ENCODE results near the gene DPH6. TPM values are rescaled to one million over a fixed set of nuclear protein-coding genes. Genes with fewer than 3 reads are reported as not detected.
"Not testable (repeated sequence)": the region's sequence is repeated elsewhere in the genome, so short reads cannot be mapped to it uniquely, and the experiment has no call there.

Gene DPH6
- polyA plus RNA-seq, 1 experiment, result 9.9 TPM

DNA sequence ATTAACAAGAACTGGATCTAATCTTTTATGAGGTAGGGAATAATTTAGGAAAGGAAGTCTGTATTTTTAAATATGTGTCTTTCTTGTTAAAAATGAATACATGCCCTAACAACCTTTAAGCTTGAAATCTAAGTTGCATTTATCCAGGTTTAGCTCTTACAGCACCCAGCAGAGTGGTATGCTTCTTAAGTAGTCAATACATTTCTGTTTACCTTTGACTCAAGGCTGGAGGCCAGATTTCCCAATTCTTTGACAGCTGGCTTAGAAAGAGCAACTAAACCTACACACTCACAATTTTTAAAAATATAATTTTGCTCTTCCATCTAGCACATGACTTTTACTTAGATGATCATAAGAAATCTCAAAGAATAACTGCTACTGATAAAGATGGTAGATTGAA, 148.9 kb downstream of the DPH6 start:
- Histone ChIP-seq H3K36me3 (ENCODE audit: control insufficient read depth, insufficient read depth, low read length) (no peaks in the 10 kb centered on the region), H3K27me3 (ENCODE audit: control insufficient read depth, insufficient read depth, low read length) (no peaks in the 10 kb centered on the region), H3K4me3 (ENCODE audit: low read depth, low read length) (no peak overlapping the region)
- ChIA-PET POLR2A (no interaction called here), CTCF (no interaction called here)
- TF ChIP-seq, protein P1, sequence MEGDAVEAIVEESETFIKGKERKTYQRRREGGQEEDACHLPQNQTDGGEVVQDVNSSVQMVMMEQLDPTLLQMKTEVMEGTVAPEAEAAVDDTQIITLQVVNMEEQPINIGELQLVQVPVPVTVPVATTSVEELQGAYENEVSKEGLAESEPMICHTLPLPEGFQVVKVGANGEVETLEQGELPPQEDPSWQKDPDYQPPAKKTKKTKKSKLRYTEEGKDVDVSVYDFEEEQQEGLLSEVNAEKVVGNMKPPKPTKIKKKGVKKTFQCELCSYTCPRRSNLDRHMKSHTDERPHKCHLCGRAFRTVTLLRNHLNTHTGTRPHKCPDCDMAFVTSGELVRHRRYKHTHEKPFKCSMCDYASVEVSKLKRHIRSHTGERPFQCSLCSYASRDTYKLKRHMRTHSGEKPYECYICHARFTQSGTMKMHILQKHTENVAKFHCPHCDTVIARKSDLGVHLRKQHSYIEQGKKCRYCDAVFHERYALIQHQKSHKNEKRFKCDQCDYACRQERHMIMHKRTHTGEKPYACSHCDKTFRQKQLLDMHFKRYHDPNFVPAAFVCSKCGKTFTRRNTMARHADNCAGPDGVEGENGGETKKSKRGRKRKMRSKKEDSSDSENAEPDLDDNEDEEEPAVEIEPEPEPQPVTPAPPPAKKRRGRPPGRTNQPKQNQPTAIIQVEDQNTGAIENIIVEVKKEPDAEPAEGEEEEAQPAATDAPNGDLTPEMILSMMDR (IDR thresholded peaks at IDR 0.05; ENCODE audit: insufficient read depth, low read depth, low read length), result no peak
- no peak for DNase-seq (ENCODE audit: low read depth)

DNA sequence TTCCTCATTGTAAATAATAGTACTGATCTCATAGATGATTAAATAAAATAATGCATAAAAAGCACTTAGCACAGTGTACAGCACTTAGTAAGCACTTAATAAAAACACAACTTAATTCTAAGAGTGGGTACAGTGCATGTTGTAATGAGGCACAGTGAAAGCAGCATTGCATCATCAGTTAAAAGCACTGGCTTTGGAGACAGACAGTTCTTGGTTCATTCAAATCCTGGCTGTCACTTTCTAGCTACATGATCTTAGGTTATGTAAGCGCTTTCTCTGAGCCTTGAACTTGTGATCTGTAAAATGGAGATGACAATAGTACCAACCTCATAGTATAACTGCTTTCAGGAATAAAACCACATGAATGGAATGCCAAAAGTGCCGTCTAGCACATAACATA, 151.5 kb downstream of the DPH6 start:
- Histone ChIP-seq H3K27me3 (ENCODE audit: control insufficient read depth, insufficient read depth, low read length) (no peaks in the 10 kb centered on the region), H3K36me3 (ENCODE audit: control insufficient read depth, insufficient read depth, low read length) (no peaks in the 10 kb centered on the region), H3K4me3 (ENCODE audit: low read depth, low read length) (no peak overlapping the region)
- POLR2A ChIA-PET, result no interaction called here
- CTCF ChIA-PET, result interaction anchor here (0.6 kb wide), 1 partner anchor 10 kb away, joined by 3 read pairs; no protein-coding TSS in a partner anchor
- no peak for DNase-seq (ENCODE audit: low read depth)
- TF ChIP-seq, protein P1 (IDR thresholded peaks at IDR 0.05; ENCODE audit: insufficient read depth, low read depth, low read length), result no peak

DNA sequence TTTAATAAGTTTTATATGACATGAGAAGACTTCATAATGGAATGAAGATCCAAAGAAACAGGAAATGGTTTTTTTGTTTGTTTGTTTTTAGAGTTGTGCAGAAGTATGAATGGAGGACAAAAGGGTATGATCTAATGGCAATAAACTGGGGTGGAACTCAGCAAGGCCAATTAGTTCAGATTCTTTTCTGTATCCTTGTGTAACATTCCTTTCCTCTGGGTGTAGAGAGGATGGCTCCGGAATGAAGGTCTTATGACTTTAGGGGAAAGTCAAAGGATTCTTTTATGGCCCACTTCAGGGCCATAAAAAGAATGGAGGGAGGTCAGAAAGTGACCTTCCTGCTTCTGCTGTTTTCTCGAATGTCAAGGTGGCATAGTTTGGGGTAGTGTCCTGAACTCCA, 152.6 kb downstream of the DPH6 start:
- Histone ChIP-seq H3K27me3 (ENCODE audit: control insufficient read depth, insufficient read depth, low read length) (no peaks in the 10 kb centered on the region), H3K36me3 (ENCODE audit: control insufficient read depth, insufficient read depth, low read length) (no peaks in the 10 kb centered on the region), H3K4me3 (ENCODE audit: low read depth, low read length) (no peak overlapping the region)
- peak; percentile 44 for DNase-seq (ENCODE audit: low read depth)
- TF ChIP-seq, protein P1 (IDR thresholded peaks at IDR 0.05; ENCODE audit: insufficient read depth, low read depth, low read length), result no peak
- CTCF ChIA-PET, result interaction anchor here (1.2 kb wide), 1 partner anchor 51 kb away, joined by 4 read pairs; no protein-coding TSS in a partner anchor
- POLR2A ChIA-PET, result interaction anchor here (0.6 kb wide), 1 partner anchor 300 kb away, joined by 3 read pairs; no protein-coding TSS in a partner anchor

DNA sequence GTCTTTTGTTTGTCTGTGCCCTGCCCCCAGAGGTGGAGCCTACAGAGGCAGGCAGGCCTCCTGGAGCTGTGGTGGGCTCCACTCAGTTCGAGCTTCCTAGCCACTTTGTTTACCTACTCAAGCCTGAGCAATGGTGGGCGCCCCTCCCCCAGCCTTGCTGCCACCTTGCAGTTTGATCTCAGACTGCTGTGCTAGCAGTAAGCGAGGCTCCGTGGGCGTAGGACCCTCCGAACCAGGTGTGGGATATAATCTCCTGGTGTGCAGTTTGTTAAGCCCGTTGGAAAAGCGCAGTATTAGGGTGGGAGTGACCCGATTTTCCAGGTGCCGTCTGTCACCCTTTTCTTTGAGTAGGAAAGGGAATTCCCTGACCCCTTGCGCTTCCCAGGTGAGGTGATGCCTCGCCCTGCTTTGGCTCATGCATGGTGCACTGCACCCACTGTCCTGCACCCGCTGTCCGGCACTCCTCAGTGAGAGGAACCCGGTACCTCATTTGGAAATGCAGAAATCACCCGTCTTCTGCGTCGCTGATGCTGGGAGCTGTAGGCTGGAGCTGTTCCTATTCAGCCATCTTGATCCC, 154.5 kb downstream of the DPH6 start:
- POLR2A ChIA-PET; H3K4me3 ChIP-seq (ENCODE audit: low read depth, low read length); DNase-seq (ENCODE audit: low read depth); H3K27me3 ChIP-seq (ENCODE audit: control insufficient read depth, insufficient read depth, low read length); H3K36me3 ChIP-seq (ENCODE audit: control insufficient read depth, insufficient read depth, low read length); CTCF ChIA-PET: not testable (repeated sequence)

DNA sequence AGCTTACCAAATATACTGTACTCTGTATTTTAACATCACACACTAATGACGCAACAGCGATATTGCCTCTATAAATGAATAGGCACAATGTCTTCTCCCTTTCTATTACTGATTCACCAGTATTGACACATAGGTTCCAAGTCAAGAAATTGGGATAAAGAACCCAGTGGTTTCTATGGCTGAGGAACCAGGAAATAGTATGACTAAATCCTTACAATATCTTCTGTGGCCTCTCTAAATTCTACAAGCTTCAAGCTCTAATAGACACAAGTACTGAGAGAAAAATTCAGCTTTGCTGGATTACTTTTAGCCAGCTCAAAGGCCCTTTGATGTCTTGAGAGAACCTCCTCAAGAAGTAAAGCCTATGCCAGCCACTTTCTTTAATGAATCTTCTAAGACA, 162.5 kb downstream of the DPH6 start:
- POLR2A ChIA-PET, result no interaction called here
- CTCF ChIA-PET, result interaction anchor here (0.7 kb wide), 1 partner anchor 38 kb away, joined by 3 read pairs; no protein-coding TSS in a partner anchor
- DNase-seq (ENCODE audit: low read depth), result no peak

More for the DNA sequence above, 162.5 kb downstream of the DPH6 start:
- TF ChIP-seq, protein P1 (IDR thresholded peaks at IDR 0.05; ENCODE audit: insufficient read depth, low read depth, low read length), result no peak
- H3K27me3 ChIP-seq (ENCODE audit: control insufficient read depth, insufficient read depth, low read length), result no peaks in the 10 kb centered on the region
- H3K4me3 ChIP-seq (ENCODE audit: low read depth, low read length), result no peak overlapping the region
- no peaks in the 10 kb centered on the region for H3K36me3 ChIP-seq (ENCODE audit: control insufficient read depth, insufficient read depth, low read length)
